HepG2 (cell line): ENCODE results near the gene TM6SF1. TPM values are rescaled to one million over a fixed set of nuclear protein-coding genes. Genes with fewer than 3 reads are reported as not detected.

ENCODE experiments used
- ATAC-seq: fragments of 200-7000 bp; cut with Tn5 transposase; 3 replicates; pipeline ENCODE4 v1.9.1; 2020; ENCODE audit warnings: mild to moderate bottlenecking, moderate library complexity
- BruUV-seq: library from RNA; stranded (reverse); fragments of 400-500 nt; replicated peaks from 2 replicates; lab custom pipeline; 2021; lab: Mats Ljungman, UMichigan
- CTCF ChIA-PET: fragments of 300-600 bp; formaldehyde crosslinking; extraction: SDS; loops from one replicate; lab custom pipeline; 2021; ENCODE audit warnings: low total read pairs, inconsistent platforms, low intra/inter-chr PET ratio; lab: Yijun Ruan, JAX
- POLR2A ChIA-PET: fragments of 350-600 bp; sonication (Branson Sonifier 250); formaldehyde crosslinking; loops from one replicate; lab custom pipeline; 2020; ENCODE audit warnings: antibody characterized with exemption, inconsistent platforms; lab: Yijun Ruan, JAX
- DNase-seq: peaks from one replicate; pipeline ENCODE4 v3.0.0-alpha.2; 2015; ENCODE audit warnings: low spot score
- FAIRE-seq: peaks from 3 replicates; lab custom pipeline; 2011; peaks lifted over from hg19 to GRCh38; lab: Jason Lieb, UNC
- H2AFZ ChIP-seq: one replicate; pipeline ENCODE4 v1.6.1; 2011; ENCODE audit warnings: low read length, inconsistent platforms
- H3K27ac ChIP-seq: fragments of 300-600 bp; 3 replicates; pipeline ENCODE4 v1.8.0; 2011; ENCODE audit warnings: mixed run types, mild to moderate bottlenecking, mixed read lengths, low read length, inconsistent platforms; ENCODE audit not compliant: insufficient read depth; ENCODE audit errors: extremely low read length
- H3K27me3 ChIP-seq, 2 experiments: fragments of 200-600 bp in 1 of 2; 2 replicates in 1 of 2; 3 replicates in 1 of 2; pipeline versions ENCODE4 v1.6.0 to v1.8.0; 2011; ENCODE audit warnings: low read length in 2 of 2, mild to moderate bottlenecking in 2 of 2, moderate library complexity in 2 of 2, inconsistent platforms in 1 of 2; ENCODE audit not compliant: insufficient read depth in 2 of 2, control insufficient read depth in 1 of 2
- H3K36me3 ChIP-seq, 2 experiments: fragments of 200-600 bp in 1 of 2; replicated peaks in 1 of 2; 2 replicates in 1 of 2; 3 replicates in 1 of 2; pipeline versions ENCODE4 v1.5.1 to v1.8.0; 2011; ENCODE audit warnings: low read length in 2 of 2, inconsistent platforms in 1 of 2; ENCODE audit not compliant: insufficient read depth in 2 of 2, control insufficient read depth in 1 of 2
- H3K4me1 ChIP-seq: 2 replicates; pipeline ENCODE4 v1.5.1; 2012; ENCODE audit warnings: low read length, inconsistent platforms; ENCODE audit not compliant: insufficient read depth
- H3K4me2 ChIP-seq: 2 replicates; pipeline ENCODE4 v1.6.0; 2011; ENCODE audit warnings: low read depth, low read length, inconsistent platforms
- H3K4me3 ChIP-seq, 3 experiments: fragments of 200-600 bp in 1 of 3; sonication (generic), shearing (Covaris generic) in 1 of 3; replicated peaks in 1 of 3; 2 replicates each; pipeline ENCODE4 v1.5.1; 2011 to 2016; ENCODE audit warnings: low read length in 3 of 3, inconsistent platforms in 2 of 3, low read depth in 2 of 3, mild to moderate bottlenecking in 2 of 3, control low read depth in 1 of 3, mixed read lengths in 1 of 3; ENCODE audit not compliant: insufficient read depth in 1 of 3
- H3K79me2 ChIP-seq: one replicate; pipeline ENCODE4 v1.6.1; 2011; ENCODE audit warnings: low read length, inconsistent platforms; ENCODE audit not compliant: insufficient read depth
- H3K9ac ChIP-seq: 2 replicates; pipeline ENCODE4 v1.6.0; 2011; ENCODE audit warnings: mild to moderate bottlenecking, low read depth, low read length, inconsistent platforms; ENCODE audit not compliant: insufficient read depth
- H3K9me3 ChIP-seq: 2 replicates; pipeline ENCODE4 v1.5.1; 2012; ENCODE audit warnings: mild to moderate bottlenecking, low read length
- H4K20me1 ChIP-seq: 2 replicates; pipeline ENCODE4 v1.6.0; 2011; ENCODE audit warnings: inconsistent platforms, mild to moderate bottlenecking, low read length, moderate library complexity; ENCODE audit not compliant: insufficient read depth
- E2F2 ChIP-seq: sonication (generic); formaldehyde crosslinking; IDR thresholded peaks from 2 replicates; pipeline ENCODE4 v1.4.0; 2020; ENCODE audit warnings: missing genetic modification reagents, borderline replicate concordance
- STAG1 ChIP-seq: sonication (generic); formaldehyde crosslinking; IDR thresholded peaks from 2 replicates; pipeline ENCODE4 v1.4.0; 2020; ENCODE audit warnings: missing genetic modification reagents
- XBP1 ChIP-seq: sonication (generic); formaldehyde crosslinking; IDR thresholded peaks from 2 replicates; pipeline ENCODE4 v1.5.0; 2020; ENCODE audit warnings: missing genetic modification reagents
- whole genome bisulfite sequencing: methylation state at CpG from one replicate; pipeline ENCODE4 v1.1.6; 2017; ENCODE audit warnings: low lambda C conversion rate; 5-methylcytosine and 5-hydroxymethylcytosine counted together
- in situ Hi-C: cut with HindIII; loops from 2 replicates; pipeline ENCODE4 v1.10.0; 2017; ENCODE audit warnings: low pct_unique_long_range_greater_than_20kb; ENCODE audit not compliant: extremely low pct_ligation_motif_present
- intact Hi-C: fragments of 100-400 bp; cut with micrococcal nuclease; formaldehyde crosslinking; loops from one replicate; pipeline ENCODE4 v1.10.0; 2022; ENCODE audit not compliant: unreplicated experiment
- polyA plus RNA-seq, 8 experiments: library from polyadenylated mRNA; depleted of rRNA in 3 of 8; stranded (reverse) in 7 of 8; unstranded in 1 of 8; fragments of >200 nt; fragmentation: Illumina TruSeq in 4 of 8; extraction: Trizol in 4 of 8; gene quantifications; 2 replicates each; pipeline versions ENCODE4 v1.2.1 to v1.2.3, GENCODE V29; 2011 to 2016; ENCODE audit warnings: low read depth in 4 of 8, missing spikeins in 1 of 8, mixed read lengths in 1 of 8; ENCODE audit not compliant: insufficient read depth in 1 of 8
- total RNA-seq, 5 experiments: library from RNA; depleted of rRNA; stranded (reverse); fragments of >200 nt; fragmentation: Illumina TruSeq; extraction: Trizol; gene quantifications; 2 replicates each; pipeline ENCODE4 v1.2.3, GENCODE V29; 2016; ENCODE audit warnings: low read depth in 1 of 5
- TF ChIP-seq, protein P1 (sequence below): sonication (generic); formaldehyde crosslinking; IDR thresholded peaks from 2 replicates; pipeline ENCODE4 v1.8.1; 2023; ENCODE audit warnings: mild to moderate bottlenecking, inconsistent platforms, moderate library complexity, missing genetic modification reagents, borderline replicate concordance
- TF ChIP-seq, protein P2 (sequence below): IDR thresholded peaks from 2 replicates; pipeline ENCODE4 v1.6.1; 2016; ENCODE audit warnings: missing compliant biosample characterization, missing genetic modification reagents, borderline replicate concordance

The TM6SF1 gene
- total and polyA plus RNA-seq, 2 of the 13 experiments (the other 11 are each of a cell fraction or from before 2014, with no cell fraction given): not detected

GRCh38 chr15:83099290-83099689 is 8.2 kb upstream of the TM6SF1 start:
- intact Hi-C loops (no loop called here), in situ Hi-C loops (no loop called here)
- DNase-seq (no peak), ATAC-seq (no peak), FAIRE-seq (no peak)
- TF ChIP-seq E2F2 (CRISPR knock-in tag) (no peak), STAG1 (CRISPR knock-in tag) (no peak), XBP1 (CRISPR knock-in tag) (no peak)
- TF ChIP-seq, protein P1, sequence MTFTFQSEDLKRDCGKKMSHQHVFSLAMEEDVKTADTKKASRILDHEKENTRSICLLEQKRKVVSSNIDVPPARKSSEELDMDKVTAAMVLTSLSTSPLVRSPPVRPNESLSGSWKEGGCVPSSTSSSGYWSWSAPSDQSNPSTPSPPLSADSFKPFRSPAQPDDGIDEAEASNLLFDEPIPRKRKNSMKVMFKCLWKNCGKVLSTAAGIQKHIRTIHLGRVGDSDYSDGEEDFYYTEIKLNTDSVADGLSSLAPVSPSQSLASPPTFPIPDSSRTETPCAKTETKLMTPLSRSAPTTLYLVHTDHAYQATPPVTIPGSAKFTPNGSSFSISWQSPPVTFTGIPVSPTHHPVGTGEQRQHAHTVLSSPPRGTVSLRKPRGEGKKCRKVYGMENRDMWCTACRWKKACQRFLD (CRISPR knock-in tag): no peak
- TF ChIP-seq, protein P2, sequence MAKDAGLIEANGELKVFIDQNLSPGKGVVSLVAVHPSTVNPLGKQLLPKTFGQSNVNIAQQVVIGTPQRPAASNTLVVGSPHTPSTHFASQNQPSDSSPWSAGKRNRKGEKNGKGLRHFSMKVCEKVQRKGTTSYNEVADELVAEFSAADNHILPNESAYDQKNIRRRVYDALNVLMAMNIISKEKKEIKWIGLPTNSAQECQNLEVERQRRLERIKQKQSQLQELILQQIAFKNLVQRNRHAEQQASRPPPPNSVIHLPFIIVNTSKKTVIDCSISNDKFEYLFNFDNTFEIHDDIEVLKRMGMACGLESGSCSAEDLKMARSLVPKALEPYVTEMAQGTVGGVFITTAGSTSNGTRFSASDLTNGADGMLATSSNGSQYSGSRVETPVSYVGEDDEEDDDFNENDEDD (CRISPR knock-in tag): no peak
- WGBS: 2% methylated on average over 2 of the region's 2 CpGs
- no peak overlapping the region for H3K4me2 ChIP-seq
- H3K27me3 ChIP-seq: no peaks in the 10 kb centered on the region; a peak in 1 of 5 replicates
- no peaks in the 10 kb centered on the region for H3K4me1 ChIP-seq
- H2AFZ ChIP-seq: no peak overlapping the region
- no peaks in the 10 kb centered on the region for H3K9me3 ChIP-seq
- H3K27ac ChIP-seq: no peak overlapping the region
- BruUV-seq: no TSS peak
- CTCF ChIA-PET: no interaction called here
- H3K36me3 ChIP-seq: no peaks in the 10 kb centered on the region
- POLR2A ChIA-PET: no interaction called here
- no peaks in the 10 kb centered on the region for H4K20me1 ChIP-seq
- H3K79me2 ChIP-seq: no peaks in the 10 kb centered on the region
- no peak overlapping the region for H3K4me3 ChIP-seq
- H3K9ac ChIP-seq: no peak overlapping the region
